CMK (cell line): ENCODE results near the gene MLPH.
A peak's percentile ranks its signal among the peaks of the same experiment; 100 is the strongest.

Source experiments
- DNase-seq: peaks from one replicate; pipeline ENCODE4 v3.0.0-alpha.2; 2010; ENCODE audit warnings: low read depth

Gene MLPH, protein sequence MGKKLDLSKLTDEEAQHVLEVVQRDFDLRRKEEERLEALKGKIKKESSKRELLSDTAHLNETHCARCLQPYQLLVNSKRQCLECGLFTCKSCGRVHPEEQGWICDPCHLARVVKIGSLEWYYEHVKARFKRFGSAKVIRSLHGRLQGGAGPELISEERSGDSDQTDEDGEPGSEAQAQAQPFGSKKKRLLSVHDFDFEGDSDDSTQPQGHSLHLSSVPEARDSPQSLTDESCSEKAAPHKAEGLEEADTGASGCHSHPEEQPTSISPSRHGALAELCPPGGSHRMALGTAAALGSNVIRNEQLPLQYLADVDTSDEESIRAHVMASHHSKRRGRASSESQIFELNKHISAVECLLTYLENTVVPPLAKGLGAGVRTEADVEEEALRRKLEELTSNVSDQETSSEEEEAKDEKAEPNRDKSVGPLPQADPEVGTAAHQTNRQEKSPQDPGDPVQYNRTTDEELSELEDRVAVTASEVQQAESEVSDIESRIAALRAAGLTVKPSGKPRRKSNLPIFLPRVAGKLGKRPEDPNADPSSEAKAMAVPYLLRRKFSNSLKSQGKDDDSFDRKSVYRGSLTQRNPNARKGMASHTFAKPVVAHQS

DNA sequence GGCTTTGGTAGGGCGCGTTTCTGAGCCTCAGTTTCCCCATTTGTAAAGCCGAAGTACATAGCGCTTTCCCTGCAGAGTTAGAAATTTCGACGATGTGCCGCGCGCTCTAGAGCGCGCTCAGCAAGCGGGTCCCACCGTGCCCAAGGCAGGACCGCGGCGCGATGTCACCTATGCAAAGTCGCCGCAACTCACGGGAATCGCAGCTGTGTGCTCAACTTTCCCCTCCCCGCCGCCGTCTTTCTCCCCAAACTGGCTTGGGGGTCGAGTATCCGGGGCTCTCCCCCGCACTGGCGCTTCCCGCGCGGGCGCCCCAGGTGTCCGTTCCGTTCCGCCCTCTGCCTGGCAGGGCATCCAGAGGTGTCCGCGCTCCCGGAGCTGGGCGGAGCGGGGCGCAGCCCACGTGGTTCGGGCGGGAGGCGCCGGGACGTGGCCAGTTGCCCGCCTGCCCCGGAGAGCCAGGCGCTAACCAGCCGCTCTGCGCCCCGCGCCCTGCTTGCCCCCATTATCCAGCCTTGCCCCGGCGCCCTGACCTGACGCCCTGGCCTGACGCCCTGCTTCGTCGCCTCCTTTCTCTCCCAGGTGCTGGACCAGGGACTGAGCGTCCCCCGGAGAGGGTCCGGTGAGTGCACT, at the start of gene MLPH:
MLPH (plus strand) TSS at position 433 of the 630 bp plus-strand sequence. CDS start 6,176 bp downstream, outside the sequence.
- DNase-seq = no peak

DNA sequence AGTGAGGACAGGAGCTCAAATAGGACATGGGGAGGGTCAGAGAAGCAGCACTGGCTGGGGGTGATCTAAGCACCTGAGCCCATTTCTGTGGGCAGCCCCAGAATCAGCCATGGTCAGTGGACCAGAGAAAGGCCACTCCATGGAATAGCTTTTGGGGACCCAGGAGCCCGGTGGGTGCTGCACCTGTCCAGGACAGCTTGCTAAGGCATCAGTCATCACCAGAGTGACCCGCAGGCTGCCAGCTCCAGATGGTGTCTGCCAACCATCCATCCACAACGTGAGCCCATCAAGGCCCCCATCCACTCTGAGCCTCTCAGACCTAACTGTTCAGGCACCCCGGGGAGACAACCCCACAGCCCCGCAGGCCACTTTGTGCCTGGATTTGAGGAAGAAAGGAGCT, 49.5 kb upstream of the MLPH start:
- DNase-seq = no peak

DNA sequence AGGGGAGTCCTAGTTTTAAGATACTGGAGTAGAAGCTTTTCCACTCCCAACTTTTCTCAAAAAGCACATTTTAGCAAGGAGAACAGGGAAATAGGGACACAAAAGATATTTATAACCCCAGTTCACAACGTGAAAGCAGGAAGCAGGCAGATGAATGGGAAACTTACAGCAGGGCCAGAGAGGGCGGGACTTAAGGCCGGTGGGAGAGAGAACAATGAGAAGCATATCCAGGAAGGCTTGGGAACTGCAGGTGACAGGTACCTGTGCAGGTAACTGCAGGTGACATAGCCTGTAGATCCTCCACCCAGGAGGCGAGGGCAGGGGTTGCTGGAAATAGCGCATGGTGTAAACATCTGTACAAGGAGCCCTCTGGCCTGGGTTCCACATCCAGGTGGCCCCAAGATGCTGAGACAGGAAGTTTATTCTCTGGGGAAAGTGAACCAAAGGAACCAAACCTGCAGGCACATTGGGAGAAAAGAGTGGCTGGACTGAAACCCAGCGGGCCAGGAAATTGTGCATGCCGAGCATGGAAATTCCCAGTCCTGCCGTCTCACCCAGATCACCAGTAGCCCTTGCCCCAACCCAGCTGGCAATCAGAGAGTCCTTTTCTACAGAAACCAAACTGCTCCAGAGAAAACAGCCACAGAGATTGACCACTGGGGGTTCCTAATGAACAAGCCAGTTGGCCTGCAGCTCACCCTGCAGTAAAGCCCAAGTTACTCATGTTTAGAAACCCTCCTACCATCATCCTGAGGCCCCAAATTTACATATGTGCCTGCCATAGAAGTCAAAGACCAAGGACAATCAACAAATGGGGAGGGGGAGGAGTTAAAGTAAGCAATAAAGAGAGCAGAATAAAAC, 48.7 kb upstream of the MLPH start:
- DNase-seq = no peak

DNA sequence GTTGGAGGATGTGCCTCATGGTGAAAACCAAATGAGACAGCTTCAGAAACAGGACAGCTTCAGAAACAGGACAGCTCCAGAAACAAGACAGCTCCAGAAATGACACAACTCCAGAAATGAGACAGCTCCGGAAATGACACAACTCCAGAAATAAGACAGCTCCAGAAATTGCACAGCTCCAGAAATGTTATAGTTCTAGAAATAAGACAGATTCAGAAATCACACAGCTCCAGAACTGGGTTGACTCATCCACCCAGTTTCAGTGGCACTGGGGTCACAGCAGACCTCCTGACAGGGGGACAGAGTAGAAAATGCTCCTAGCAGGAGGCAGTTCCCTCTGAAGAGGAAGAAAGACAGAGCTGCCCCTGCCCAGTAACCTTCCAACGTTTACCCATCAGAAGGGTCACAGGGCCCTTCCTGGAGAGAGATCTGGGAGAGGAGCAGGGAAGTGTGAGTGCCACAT, 46.2 kb upstream of the MLPH start:
- no peak for DNase-seq

DNA sequence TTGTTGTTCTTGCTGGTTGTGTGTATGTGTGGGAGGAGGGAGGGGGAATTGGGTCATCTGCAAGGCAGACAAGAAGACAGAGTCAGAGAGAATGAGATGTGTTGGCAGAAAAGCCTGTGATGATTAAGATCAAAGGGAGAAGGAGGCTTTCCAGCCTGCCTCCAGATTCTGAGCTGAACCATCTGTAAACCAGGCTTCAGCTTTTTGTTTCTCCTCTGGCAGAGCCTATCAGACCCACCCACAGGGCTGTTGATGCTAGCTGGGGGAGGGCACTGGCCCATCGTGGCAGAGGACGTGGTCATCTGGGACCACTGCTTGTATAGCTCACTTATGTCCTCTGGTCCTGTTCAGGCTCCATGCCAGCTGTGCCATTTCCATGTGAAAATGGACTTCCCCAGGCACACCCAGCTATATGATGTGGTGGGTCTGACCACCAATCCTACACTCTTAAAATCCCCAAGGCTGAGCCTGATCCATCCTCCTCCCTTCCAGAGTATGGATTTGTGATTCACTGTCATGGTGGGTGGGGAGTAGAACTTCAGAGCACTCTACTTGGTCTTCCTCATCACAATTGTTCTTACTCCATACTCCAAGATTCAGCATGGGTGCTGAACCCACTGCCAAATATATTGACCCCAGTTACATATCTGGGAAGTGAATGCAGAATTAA, 45.3 kb upstream of the MLPH start:
- DNase-seq = no peak

DNA sequence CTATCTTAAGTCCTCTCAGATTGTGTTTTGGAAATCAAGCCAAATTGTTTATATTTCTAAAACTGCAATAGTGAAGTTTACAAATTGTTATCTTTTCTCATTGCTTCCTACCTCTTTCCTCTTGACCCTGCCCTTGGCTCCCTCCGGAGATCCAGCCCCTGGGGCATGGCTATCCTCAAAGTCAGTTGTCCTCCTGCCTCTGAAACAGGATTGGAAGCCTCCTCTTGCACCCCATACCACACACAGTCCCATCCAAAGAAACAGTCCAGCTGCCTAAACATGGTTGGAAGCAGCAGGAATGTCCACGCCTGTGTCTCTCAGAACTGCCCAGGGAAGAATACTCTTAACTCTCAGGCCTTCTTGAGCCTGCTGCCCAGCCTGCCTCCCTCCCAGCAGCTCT, 43.0 kb upstream of the MLPH start:
- DNase-seq = no peak

DNA sequence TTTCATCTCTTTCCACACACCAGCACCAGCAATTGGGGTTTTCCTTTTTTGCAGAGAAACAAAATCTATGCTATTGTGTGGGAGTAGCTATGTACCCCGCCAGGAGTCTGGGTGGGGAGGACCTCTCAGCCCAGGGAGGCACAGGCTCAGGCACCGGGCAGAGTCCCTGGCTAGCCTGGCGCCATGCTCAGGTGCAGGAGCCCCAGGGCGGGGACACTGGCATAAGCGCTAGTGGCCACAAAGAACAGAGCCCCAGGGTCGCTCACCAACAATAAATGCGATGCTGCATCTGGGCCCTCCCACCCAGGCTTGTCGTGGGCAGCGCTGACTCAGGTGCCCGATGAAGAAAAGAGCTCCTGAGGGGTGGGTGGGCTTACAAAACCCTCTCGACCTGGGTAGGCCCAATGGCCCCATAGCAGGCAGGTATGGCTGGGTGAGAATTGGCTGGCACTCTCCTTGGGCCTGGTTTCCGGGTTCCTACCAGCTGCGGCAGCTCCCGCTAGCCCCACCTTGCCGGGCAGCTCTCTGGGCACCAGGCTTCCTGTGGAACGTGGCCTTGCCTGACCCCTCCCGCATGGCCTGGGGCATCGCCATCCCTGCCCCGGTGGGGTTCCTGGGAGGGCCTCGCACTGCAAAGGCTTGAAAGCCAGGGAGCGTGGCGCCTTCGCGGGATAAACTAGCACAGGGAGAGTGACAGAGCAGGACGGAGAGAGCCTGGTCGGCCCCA, 41.3 kb upstream of the MLPH start:
- DNase-seq = no peak

DNA sequence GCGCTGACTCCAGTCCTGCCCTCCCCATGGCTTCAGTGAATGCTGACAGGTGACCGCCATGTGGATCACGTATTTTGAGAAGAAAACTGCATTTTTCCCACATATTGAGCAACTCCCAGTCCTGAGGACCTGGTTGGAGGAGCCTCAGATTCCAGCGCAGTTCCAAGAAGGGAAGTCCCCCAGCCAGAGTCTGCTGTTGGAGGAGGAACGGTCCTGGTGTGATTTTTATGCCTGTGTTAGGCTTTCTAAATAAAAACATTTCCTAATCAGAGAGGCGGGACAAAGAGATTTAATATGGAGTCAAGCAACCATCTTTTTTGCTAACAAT, 40.7 kb upstream of the MLPH start:
- DNase-seq = no peak

DNA sequence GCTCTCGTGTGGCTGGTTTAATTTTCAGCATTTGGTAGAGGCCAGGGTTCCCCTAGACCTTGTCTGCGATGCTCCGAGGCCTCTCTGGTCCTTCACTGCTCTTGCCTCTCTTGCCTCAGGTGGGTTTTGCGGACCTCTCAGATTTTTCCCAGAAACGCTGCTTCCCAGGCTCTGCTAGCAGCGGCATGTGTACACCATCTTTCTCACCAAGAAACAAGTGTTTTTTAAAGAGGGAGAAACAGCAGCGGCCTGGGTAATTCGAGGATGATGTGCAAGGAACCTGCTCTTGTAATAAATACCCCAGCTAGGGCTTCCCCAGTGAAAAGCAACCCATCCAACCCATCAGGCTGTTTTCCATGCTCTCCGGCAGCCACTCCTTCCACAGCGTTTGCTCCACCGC, 39.6 kb upstream of the MLPH start:
- no peak for DNase-seq

DNA sequence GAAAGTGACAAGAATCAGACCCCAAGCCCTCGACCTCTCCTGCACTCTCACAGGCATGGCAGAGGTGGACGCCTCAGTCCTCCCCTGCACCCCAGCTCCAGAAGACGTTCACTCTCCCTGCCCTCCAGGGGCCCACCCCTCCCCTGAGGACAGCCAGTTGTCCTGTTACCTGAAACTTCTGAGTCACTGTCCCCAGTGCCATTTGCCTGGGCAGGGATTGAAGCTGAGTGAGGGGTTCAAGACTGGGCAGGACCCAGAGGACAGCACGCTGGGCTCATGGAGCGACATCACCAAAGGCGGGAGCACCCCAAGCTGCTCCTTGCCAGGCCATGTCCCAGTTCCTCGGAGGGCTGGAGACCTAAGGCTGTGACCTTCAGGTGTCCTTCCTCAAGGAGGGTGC, 38.9 kb upstream of the MLPH start:
- no peak for DNase-seq

DNA sequence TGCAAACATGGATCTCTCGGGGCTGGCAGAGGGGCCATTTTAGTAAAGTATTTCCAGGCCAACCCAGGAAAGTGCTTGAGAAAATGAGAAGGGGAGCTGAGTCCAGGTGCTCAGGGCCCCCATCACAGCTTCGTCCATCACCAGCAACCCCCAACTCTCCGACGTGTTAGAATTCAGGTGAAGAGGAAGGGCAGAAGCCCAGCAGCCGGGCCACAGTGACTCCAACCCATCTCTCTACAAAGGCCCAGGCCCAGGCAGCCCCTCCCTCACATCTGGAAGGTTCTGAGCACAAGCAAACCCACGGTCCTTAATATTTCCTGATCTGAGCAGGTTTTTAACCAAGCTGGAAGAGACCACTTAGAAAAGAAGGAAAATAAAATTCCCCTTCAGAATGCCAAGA, 38.4 kb upstream of the MLPH start:
- DNase-seq = no peak

DNA sequence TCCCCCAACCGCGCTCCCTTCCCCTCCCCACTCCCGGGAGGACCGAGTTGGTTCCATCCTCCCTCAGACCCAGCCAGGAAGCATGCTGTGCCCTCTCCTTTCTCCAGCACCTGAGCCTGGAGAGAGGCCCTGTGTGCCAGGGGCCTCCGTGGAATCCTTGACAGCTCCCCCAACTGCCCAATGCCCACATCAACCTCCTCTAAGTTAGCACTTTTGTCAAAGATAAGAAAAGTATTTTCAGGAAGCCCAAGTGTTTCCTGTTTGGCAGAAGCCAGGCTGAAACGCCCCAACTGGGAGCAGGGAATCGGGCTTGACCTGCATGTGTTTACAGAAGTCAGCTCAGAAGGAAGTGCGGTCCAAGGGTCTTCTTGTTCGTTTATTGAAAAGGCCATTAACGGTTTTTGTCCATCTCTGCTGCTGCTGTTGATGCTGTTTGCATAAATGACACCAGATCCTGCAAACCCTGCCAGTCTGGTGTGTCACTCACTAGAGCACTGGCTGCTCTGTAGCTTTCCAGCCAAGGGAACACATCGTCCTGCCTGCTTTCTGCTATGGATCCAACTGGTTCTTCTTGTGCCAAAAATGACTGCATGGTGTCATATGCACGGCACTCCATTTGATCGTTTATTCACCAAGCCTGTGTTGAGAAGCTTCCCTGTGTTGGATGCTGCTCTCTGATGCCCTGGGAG, 37.7 kb upstream of the MLPH start:
- peak; percentile 40 for DNase-seq

DNA sequence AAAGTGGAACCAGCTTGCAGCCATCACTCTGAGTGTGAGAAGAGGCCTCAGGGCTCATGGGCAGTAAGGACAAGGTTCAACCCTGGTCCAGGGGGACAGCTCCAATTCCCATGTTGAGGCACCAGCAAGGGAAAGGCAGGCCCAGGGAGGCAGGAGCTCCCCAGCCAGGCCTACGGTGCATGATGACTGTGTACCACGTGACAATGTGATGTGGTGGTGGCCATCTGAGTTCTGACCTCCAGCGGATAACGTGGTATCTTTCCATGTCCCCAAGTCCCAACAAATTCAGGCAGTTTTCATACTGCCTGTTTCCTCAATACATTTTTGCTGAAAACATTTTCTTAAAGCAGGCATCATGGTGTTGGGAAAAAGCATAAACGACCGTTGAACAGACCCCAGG, 36.9 kb upstream of the MLPH start:
- DNase-seq = no peak

DNA sequence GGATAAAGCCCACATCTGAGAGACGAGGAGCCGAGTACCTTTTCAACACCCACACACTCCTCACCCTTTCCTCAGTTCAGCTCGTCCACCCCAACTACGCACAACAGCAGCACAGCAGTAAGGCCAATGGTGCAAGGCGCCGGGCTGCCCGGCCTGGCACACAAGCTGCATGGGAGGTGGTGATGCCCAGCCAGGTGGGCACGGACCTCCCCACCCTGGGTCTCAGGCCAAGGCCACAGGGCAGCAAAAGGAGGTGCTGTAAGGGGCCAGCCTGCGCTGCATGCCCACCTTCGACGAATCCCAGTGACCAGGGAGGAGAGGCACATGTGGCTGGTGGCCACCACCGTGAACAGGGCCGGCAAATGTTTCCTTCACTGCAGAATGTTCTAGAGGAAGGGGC, 36.5 kb upstream of the MLPH start:
- no peak for DNase-seq

DNA sequence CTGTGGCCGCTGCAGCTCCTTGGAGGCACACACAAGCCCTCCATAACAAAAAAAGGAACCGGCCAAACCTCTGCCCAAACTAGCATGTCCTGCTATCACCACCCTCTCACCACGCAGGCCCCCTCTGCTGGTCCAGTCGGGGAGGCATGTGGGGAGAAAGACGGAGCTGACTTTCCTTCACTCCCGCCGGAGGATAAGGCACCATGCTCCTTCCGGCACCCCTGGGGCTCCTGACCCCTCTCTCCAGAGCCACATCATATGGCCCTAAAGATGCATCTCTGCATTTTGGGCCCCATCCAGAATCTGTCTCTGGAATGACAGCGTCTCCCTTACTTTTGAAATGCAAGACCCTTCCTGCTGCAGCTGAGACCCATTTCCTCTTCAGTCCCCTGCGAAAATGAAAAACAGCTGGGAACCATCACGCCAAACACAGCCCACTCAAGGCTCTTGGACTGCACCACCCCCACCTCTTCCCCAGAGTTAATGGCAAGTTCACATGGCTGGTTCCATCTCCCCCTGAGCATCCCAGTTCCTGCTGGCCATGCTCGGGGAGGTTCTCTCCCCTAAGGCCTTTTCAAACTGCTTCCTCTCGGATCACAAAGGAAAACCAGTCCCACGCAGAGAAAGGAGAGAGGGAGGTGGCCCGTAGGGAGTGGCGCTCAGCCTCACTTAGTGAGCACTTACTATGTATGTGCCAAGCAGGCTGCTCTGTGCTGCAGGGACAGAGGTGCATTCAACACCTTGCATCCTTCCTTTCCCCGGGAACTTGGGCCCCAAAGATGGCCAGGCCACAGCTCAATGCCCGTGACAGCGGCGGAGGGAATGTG, 35.2 kb upstream of the MLPH start:
- no peak for DNase-seq

DNA sequence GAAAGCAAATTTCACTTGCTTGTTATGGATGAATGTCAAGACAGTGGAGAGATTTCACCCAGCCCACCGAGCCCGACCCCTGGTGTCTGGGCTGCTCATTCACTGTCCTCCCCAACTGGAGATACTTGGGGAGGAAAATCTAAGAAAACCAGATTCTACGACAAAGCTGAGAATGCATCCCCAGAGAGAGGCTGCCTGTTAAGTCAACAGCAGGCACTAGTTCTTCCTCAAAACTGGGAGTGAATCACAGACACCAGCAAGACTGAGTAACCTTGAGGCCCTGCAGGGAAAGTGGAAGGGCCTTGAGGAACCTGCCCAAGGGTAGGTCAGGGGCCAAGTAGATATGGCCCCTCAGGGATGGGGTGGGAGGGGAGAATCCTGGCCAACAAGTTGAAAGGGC, 34.2 kb upstream of the MLPH start:
- no peak for DNase-seq

DNA sequence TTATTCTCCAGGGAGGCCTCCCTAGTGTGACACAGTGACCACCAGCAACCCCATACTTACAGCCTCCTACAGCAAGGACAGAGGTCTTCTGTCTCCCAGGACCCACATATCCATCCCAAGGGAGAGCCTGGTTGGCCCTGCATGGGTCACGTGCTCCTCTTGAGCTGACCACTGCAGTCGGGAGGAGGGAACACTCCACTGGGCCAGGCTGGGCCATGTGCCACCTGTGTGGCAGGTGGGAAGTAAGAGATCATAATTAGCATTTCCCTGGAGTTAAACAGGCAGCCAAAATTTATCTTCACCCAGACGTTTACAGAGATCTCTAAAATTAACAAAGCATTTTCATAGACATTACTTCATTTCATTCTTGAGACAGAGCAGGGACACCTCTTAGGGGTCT, 33.4 kb upstream of the MLPH start:
- no peak for DNase-seq

DNA sequence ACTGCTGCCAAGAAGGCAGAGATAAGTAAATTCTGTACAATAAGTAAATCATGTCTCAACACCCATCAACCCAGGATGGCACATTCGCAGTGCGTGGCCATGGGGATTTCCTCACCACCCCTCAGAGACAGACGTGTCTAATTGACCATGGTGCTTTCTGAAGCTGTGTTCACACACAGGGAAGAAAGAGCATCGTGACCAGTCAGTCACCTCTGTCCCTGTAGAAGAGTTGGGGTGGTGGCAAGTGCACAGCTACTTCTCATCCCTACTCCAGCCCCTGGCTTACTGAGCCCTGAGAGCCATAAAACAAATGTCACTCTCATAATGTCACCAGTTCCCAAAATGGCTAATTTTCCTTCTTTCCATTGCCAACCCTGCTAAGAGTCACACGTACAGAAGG, 31.3 kb upstream of the MLPH start:
- DNase-seq = no peak

DNA sequence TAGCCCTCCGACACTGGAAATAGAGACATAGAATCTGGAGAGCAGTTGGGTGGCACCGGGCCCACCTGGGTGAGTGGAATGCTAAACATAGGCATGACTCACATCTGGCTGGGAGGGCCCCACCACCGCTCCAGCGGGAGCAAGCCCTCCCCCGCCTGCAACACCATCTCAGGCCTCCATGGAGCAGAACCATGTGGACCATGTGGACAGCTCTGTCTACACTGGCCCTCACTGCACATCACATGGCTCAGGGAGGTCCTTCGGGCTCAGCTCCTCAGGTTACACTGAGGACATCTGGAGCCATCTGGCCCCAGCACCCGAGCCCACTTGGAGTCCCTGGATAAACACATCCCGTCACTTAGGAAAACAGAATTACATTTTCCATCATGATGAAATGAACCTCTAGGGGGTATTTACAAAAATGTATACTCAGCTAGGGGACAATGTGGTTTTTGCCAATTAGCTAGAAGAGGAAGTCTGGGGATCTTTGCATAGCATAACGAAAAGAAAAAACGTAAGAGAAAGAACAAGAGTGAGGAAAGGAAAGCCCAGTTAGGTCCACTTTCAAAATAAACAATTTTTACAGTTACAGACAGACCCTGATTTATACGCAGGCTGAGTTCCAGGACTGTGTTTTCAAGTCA, 30.7 kb upstream of the MLPH start:
- no peak for DNase-seq
